Right atrium auricular region (tissue), 2 donors: ENCODE data around the gene KRTAP10-12. TPM values are rescaled to one million over a fixed set of nuclear protein-coding genes. Genes with fewer than 3 reads are reported as not detected.

Experiments used
- DNase-seq: peaks from one replicate; pipeline ENCODE4 v3.0.0-alpha.2; 2019; ENCODE audit warnings: low spot score
- H3K27ac ChIP-seq, 2 donors: fragments of 200-600 bp; sonication (generic); 1 replicate in 1 of 2; 2 replicates in 1 of 2; pipeline ENCODE4 v1.5.1; 2016 to 2019
- H3K27me3 ChIP-seq, 2 donors: fragments of 200-600 bp; sonication (generic); one replicate each; pipeline versions ENCODE4 v1.5.1 to v1.6.0; 2017 to 2019
- H3K36me3 ChIP-seq: fragments of 200-600 bp; sonication (generic); one replicate; pipeline ENCODE4 v1.5.1; 2016
- H3K4me1 ChIP-seq, 2 donors: fragments of 200-600 bp; sonication (generic); one replicate each; pipeline versions ENCODE4 v1.5.1 to v1.6.0; 2017 to 2019
- H3K4me3 ChIP-seq, 2 donors: fragments of 200-600 bp; sonication (generic); 1 replicate in 1 of 2; 2 replicates in 1 of 2; pipeline ENCODE4 v1.5.1; 2017 to 2019; ENCODE audit warnings: mild to moderate bottlenecking in 1 of 2, moderate library complexity in 1 of 2
- H3K9me3 ChIP-seq, 2 donors: fragments of 200-600 bp; sonication (generic); one replicate each; pipeline ENCODE4 v1.5.1; 2019
- CTCF ChIP-seq, 2 donors: fragments of 200-600 bp; sonication (generic); IDR thresholded peaks; one replicate each; pipeline ENCODE4 v1.5.1; 2019; ENCODE audit warnings: antibody characterized with exemption in 2 of 2
- total RNA-seq, 2 donors: library from RNA; depleted of rRNA; stranded (reverse); fragments of >200 nt; gene quantifications; one replicate each; pipeline ENCODE4 v1.1.0, GENCODE V29; 2016

KRTAP10-12 gene
- total RNA-seq, 2 donors from 2014 or later, result not detected

- peaks cover 0 to 59% of the 10 kb centered on the region in 2 donors for H3K27me3 ChIP-seq
Observed at GRCh38 chr21:44708213-44708865, 11.4 kb downstream of the KRTAP10-12 start.

GRCh38 chr21:44708866-44709425, 12.0 kb downstream of the KRTAP10-12 start:
- Histone ChIP-seq H3K27ac (no peak overlapping the region), H3K4me3 (no peak overlapping the region), H3K9me3 (no peaks in the 10 kb centered on the region), H3K36me3 (no peaks in the 10 kb centered on the region), H3K27me3 (peaks cover 0 to 59% of the 10 kb centered on the region in 2 donors), H3K4me1 (peaks cover 0 to 46% of the 10 kb centered on the region in 2 donors)
- no peak for TF ChIP-seq CTCF (IDR thresholded peaks at IDR 0.05)
- no peak for DNase-seq

More at GRCh38 chr21:44708213-44708865, 11.4 kb downstream of the KRTAP10-12 start:
- Histone ChIP-seq H3K27ac (no peak overlapping the region), H3K4me3 (no peak overlapping the region), H3K9me3 (no peaks in the 10 kb centered on the region), H3K4me1 (peaks cover 0 to 46% of the 10 kb centered on the region in 2 donors), H3K36me3 (no peaks in the 10 kb centered on the region)
- DNase-seq, result no peak
- TF ChIP-seq CTCF (IDR thresholded peaks at IDR 0.05), result no peak

GRCh38 chr21:44709426-44710293, 12.7 kb downstream of the KRTAP10-12 start:
- no peak for DNase-seq
- H3K27me3 ChIP-seq, result peaks cover 0 to 59% of the 10 kb centered on the region in 2 donors
- H3K36me3 ChIP-seq, result no peaks in the 10 kb centered on the region
- peak overlapping the region in 1 of 2 donors; percentile 9 for H3K4me3 ChIP-seq
- TF ChIP-seq CTCF (IDR thresholded peaks at IDR 0.05), result no peak
- peaks cover 0 to 46% of the 10 kb centered on the region in 2 donors for H3K4me1 ChIP-seq
- H3K9me3 ChIP-seq, result no peaks in the 10 kb centered on the region
- peak overlapping the region in 1 of 2 donors; percentile 19 for H3K27ac ChIP-seq

GRCh38 chr21:44710294-44710665, 13.3 kb downstream of the KRTAP10-12 start:
- peaks cover 0 to 46% of the 10 kb centered on the region in 2 donors for H3K4me1 ChIP-seq
- H3K4me3 ChIP-seq, result no peak overlapping the region
- no peak for DNase-seq
- H3K9me3 ChIP-seq, result no peaks in the 10 kb centered on the region
- H3K36me3 ChIP-seq, result no peaks in the 10 kb centered on the region
- TF ChIP-seq CTCF (IDR thresholded peaks at IDR 0.05), result no peak
- peaks cover 0 to 59% of the 10 kb centered on the region in 2 donors for H3K27me3 ChIP-seq
- peak overlapping the region in 1 of 2 donors; percentile 19 for H3K27ac ChIP-seq

- H3K4me1 ChIP-seq, result peaks cover 0 to 46% of the 10 kb centered on the region in 2 donors
- no peak overlapping the region for H3K4me3 ChIP-seq
- H3K27ac ChIP-seq, result no peak overlapping the region
- no peak for DNase-seq
- TF ChIP-seq CTCF (IDR thresholded peaks at IDR 0.05), result no peak
- H3K27me3 ChIP-seq, result peaks cover 0 to 59% of the 10 kb centered on the region in 2 donors
- H3K36me3 ChIP-seq, result no peaks in the 10 kb centered on the region
- no peaks in the 10 kb centered on the region for H3K9me3 ChIP-seq
Observed at GRCh38 chr21:44710756-44711326, 13.9 kb downstream of the KRTAP10-12 start.
